K562 (cell line): Measurements from ENCODE around the gene GPR55. TPM values are rescaled to one million over a fixed set of nuclear protein-coding genes. Genes with fewer than 3 reads are reported as not detected.

Experiments used
- ATAC-seq: fragments of 200-7000 bp; cut with Tn5 transposase; 3 replicates; pipeline ENCODE4 v1.9.1; 2020; ENCODE audit warnings: moderate library complexity
- BruUV-seq: library from RNA; stranded (reverse); fragments of 400-500 nt; replicated peaks from 2 replicates; lab custom pipeline; 2021; lab: Mats Ljungman, UMichigan
- CTCF ChIA-PET: fragments of 300-600 bp; formaldehyde crosslinking; extraction: SDS; loops from one replicate; lab custom pipeline; 2021; ENCODE audit warnings: low intra/inter-chr PET ratio; lab: Yijun Ruan, JAX
- POLR2A ChIA-PET: fragments of 300-600, 350-650 bp; sonication (Branson Sonifier 250); formaldehyde crosslinking; extraction: SDS; loops from one replicate; lab custom pipeline; 2021; ENCODE audit warnings: antibody characterized with exemption, inconsistent platforms; lab: Yijun Ruan, JAX
- DNase-seq, 4 experiments: peaks; one replicate each; pipeline versions ENCODE4 v3.0.0 to v3.0.0-alpha.2; 2011 to 2018; ENCODE audit warnings: low spot score in 3 of 4, mixed read lengths in 3 of 4; ENCODE audit errors: extremely low read depth in 1 of 4
- FAIRE-seq: peaks from 2 replicates; lab custom pipeline; 2011; peaks lifted over from hg19 to GRCh38; lab: Jason Lieb, UNC
- H2AFZ ChIP-seq: 2 replicates; pipeline ENCODE4 v1.6.0; 2011; ENCODE audit warnings: low read depth, low read length, control low read depth, inconsistent platforms
- H3K27ac ChIP-seq: fragments of 200-600 bp; 3 replicates; pipeline ENCODE4 v1.8.0; 2011; ENCODE audit warnings: low read depth, mild to moderate bottlenecking, control low read depth, inconsistent platforms, low read length, moderate library complexity, mixed read lengths; ENCODE audit errors: extremely low read depth
- H3K27me3 ChIP-seq, 2 experiments: fragments of 300-600 bp in 1 of 2; 2 replicates in 1 of 2; 3 replicates in 1 of 2; pipeline versions ENCODE4 v1.6.0 to v1.8.0; 2011; ENCODE audit warnings: inconsistent platforms in 2 of 2, low read length in 2 of 2, mild to moderate bottlenecking in 1 of 2, mixed read lengths in 1 of 2, moderate library complexity in 1 of 2; ENCODE audit not compliant: control insufficient read depth in 2 of 2, insufficient read depth in 2 of 2
- H3K36me3 ChIP-seq: fragments of 300-600 bp; 3 replicates; pipeline ENCODE4 v1.8.0; 2011; ENCODE audit warnings: mild to moderate bottlenecking, low read length, inconsistent platforms; ENCODE audit not compliant: control insufficient read depth, insufficient read depth
- H3K4me1 ChIP-seq, 2 experiments: fragments of 200-600 bp in 1 of 2; replicated peaks in 1 of 2; 2 replicates in 1 of 2; 3 replicates in 1 of 2; pipeline versions ENCODE4 v1.5.1 to v1.8.0; 2011; ENCODE audit warnings: inconsistent platforms in 2 of 2, low read length in 2 of 2, mild to moderate bottlenecking in 1 of 2, mixed read lengths in 1 of 2, moderate library complexity in 1 of 2; ENCODE audit not compliant: control insufficient read depth in 2 of 2, insufficient read depth in 2 of 2
- H3K4me2 ChIP-seq: 2 replicates; pipeline ENCODE4 v1.6.1; 2011; ENCODE audit warnings: low read length, control low read depth, inconsistent platforms, mixed read lengths; ENCODE audit not compliant: insufficient read depth
- H3K4me3 ChIP-seq: fragments of 200-600 bp; sonication (generic), shearing (Covaris generic); 2 replicates; pipeline ENCODE4 v1.5.1; 2016; ENCODE audit warnings: control low read depth, inconsistent platforms
- H3K79me2 ChIP-seq: fragments of 200-600 bp; 3 replicates; pipeline ENCODE4 v1.8.0; 2011; ENCODE audit warnings: low read length, inconsistent platforms; ENCODE audit not compliant: control insufficient read depth, insufficient read depth
- H3K9ac ChIP-seq, 2 experiments: 2 replicates each; pipeline versions ENCODE4 v1.6.0 to v1.6.1; 2011; ENCODE audit warnings: low read depth in 2 of 2, low read length in 2 of 2, control low read depth in 1 of 2, inconsistent platforms in 1 of 2, mild to moderate bottlenecking in 1 of 2, mixed read lengths in 1 of 2; ENCODE audit not compliant: insufficient read depth in 1 of 2
- H3K9me1 ChIP-seq: one replicate; pipeline ENCODE4 v1.6.0; 2011; ENCODE audit warnings: inconsistent platforms, mild to moderate bottlenecking, low read length, moderate library complexity; ENCODE audit not compliant: control insufficient read depth, insufficient read depth
- H3K9me3 ChIP-seq: replicated peaks from 2 replicates; pipeline ENCODE4 v1.5.1; 2011; ENCODE audit warnings: low read depth, low read length, inconsistent platforms; ENCODE audit not compliant: control insufficient read depth, insufficient read depth
- H4K20me1 ChIP-seq: replicated peaks from 2 replicates; pipeline ENCODE4 v1.6.1; 2011; ENCODE audit warnings: low read length, inconsistent platforms, mixed read lengths; ENCODE audit not compliant: control insufficient read depth, insufficient read depth
- BCOR ChIP-seq: fragments of 450-650 bp; IDR thresholded peaks from 2 replicates; pipeline ENCODE4 v1.6.1; 2016
- ESRRB ChIP-seq: fragments of 250-450 bp; sonication (Bioruptor Pico); IDR thresholded peaks from 2 replicates; pipeline ENCODE4 v1.5.0; 2020; ENCODE audit warnings: mild to moderate bottlenecking, moderate library complexity, borderline replicate concordance
- FOXA1 ChIP-seq: fragments of 450-650 bp; IDR thresholded peaks from 2 replicates; pipeline ENCODE4 v1.6.1; 2016; ENCODE audit warnings: mild to moderate bottlenecking, borderline replicate concordance
- GTF2F1 ChIP-seq: IDR thresholded peaks from 2 replicates; pipeline ENCODE4 v1.6.1; 2011; ENCODE audit warnings: low read depth, low read length, improper control_type of control experiment
- HCFC1 ChIP-seq: IDR thresholded peaks from 2 replicates; pipeline ENCODE4 v1.6.1; 2012; ENCODE audit warnings: low read depth, low read length, improper control_type of control experiment
- PREB ChIP-seq: sonication (generic); formaldehyde crosslinking; IDR thresholded peaks from 2 replicates; pipeline ENCODE4 v1.8.1; 2023; ENCODE audit warnings: mild to moderate bottlenecking, missing genetic modification reagents
- SMAD4 ChIP-seq: fragments of 250-450 bp; sonication (Bioruptor Pico); conservative IDR thresholded peaks from 2 replicates; pipeline ENCODE4 v1.8.0; 2021; ENCODE audit warnings: inconsistent platforms, mild to moderate bottlenecking, moderate library complexity
- TRIM24 ChIP-seq, 2 experiments: fragments of 450-650 bp; IDR thresholded peaks; 2 replicates each; pipeline ENCODE4 v1.6.1; 2016
- ZKSCAN3 ChIP-seq: fragments of 250-450 bp; sonication (Bioruptor Pico); IDR thresholded peaks from 2 replicates; pipeline ENCODE4 v1.4.0; 2020
- ZNF740 ChIP-seq, 3 experiments: fragments of 200-800 bp in 1 of 3; sonication (Bioruptor generic) in 1 of 3; sonication (generic) in 1 of 3; formaldehyde crosslinking in 1 of 3; IDR thresholded peaks; 2 replicates each; pipeline versions ENCODE4 v1.6.1 to v1.8.0; 2016 to 2022; ENCODE audit warnings: mild to moderate bottlenecking in 2 of 3, missing compliant biosample characterization in 2 of 3, missing genetic modification characterization in 2 of 3, missing genetic modification reagents in 1 of 3
- WGBS: fragments of 100-300 bp; shearing (Covaris generic); methylation state at CpG from one replicate; pipeline ENCODE4 v1.1.6; 2016; ENCODE audit warnings: low coverage, mixed read lengths; ENCODE audit not compliant: insufficient coverage; ENCODE audit errors: missing lambda C conversion rate; 5-methylcytosine and 5-hydroxymethylcytosine counted together
- in situ Hi-C: fragments of 300-500 bp; cut with MboI; formaldehyde crosslinking; loops from 4 replicates; pipeline ENCODE4 v1.15.0; 2018; ENCODE audit warnings: inconsistent platforms, mixed read lengths
- intact Hi-C: fragments of 100-400 bp; cut with micrococcal nuclease; formaldehyde crosslinking; loops from 2 replicates; pipeline ENCODE4 v1.14.2; 2022
- polyA plus RNA-seq, 8 experiments: library from polyadenylated mRNA; depleted of rRNA in 4 of 8; stranded (reverse) in 5 of 8; unstranded in 3 of 8; fragments of >200 nt; fragmentation: Nextera tagmentation in 2 of 8; fragmentation: Illumina TruSeq in 1 of 8; extraction: Ambion mirVana in 2 of 8; extraction: Trizol in 1 of 8; gene quantifications; 2 replicates each; pipeline versions ENCODE4 v1.2.1 to v1.2.3, GENCODE V29; 2011 to 2014; ENCODE audit warnings: inconsistent platforms in 1 of 8, missing spikeins in 1 of 8
- total RNA-seq, 7 experiments: library from RNA; depleted of rRNA in 6 of 7; stranded (reverse); fragments of >200 nt in 6 of 7; fragmentation: Illumina TruSeq in 2 of 7; extraction: Trizol in 2 of 7; gene quantifications; 2 replicates each; pipeline versions ENCODE4 v1.2.1 to v1.2.3, GENCODE V29; 2011 to 2021; ENCODE audit warnings: low replicate concordance in 1 of 7

Gene GPR55
- total and polyA plus RNA-seq, 9 of the 15 experiments (the other 6 are each of a cell fraction or from before 2014, with no cell fraction given), result 0.11 to 0.49 (median 0.27) TPM

GRCh38 chr2:230921806-230922595 is 3.0 kb downstream of the GPR55 start (continued):
- TF ChIP-seq ZNF740 (CRISPR knock-in tag; IDR thresholded peaks at IDR 0.05), result no peak
- no peak for TF ChIP-seq ZNF740 (tag; IDR thresholded peaks at IDR 0.05)
- no peak for TF ChIP-seq ZKSCAN3
- TF ChIP-seq ESRRB (CRISPR knock-in tag), result no peak
- no peak for TF ChIP-seq HCFC1
- TF ChIP-seq BCOR, result no peak
- no peak for TF ChIP-seq GTF2F1

- FAIRE-seq (no peak), DNase-seq (no peak), ATAC-seq (no peak)
- Histone ChIP-seq H3K4me2 (no peak overlapping the region), H3K27me3 (peaks cover 0 to 16% of the 10 kb centered on the region in 2 experiments; a peak in 3 of 5 replicates), H3K27ac (no peak overlapping the region), H3K4me3 (no peak overlapping the region), H3K9ac (no peak overlapping the region), H2AFZ (no peak overlapping the region), H3K9me3 (no peaks in the 10 kb centered on the region), H4K20me1 (no peaks in the 10 kb centered on the region), H3K36me3 (no peaks in the 10 kb centered on the region), H3K9me1 (no peaks in the 10 kb centered on the region), H3K4me1 (peaks cover 0 to 5% of the 10 kb centered on the region in 2 experiments; a peak in 2 of 5 replicates), H3K79me2 (no peaks in the 10 kb centered on the region)
- ChIA-PET POLR2A (no interaction called here), CTCF (no interaction called here)
- TF ChIP-seq FOXA1 (no peak), SMAD4 (no peak), PREB (no peak), TRIM24 (IDR thresholded peaks at IDR 0.05) (no peak)
- in situ Hi-C loops, result no loop called here
- intact Hi-C loops, result loop anchor here (5.0 kb wide), 1 partner anchor 67 kb away; no protein-coding TSS in a partner anchor
- no TSS peak for BruUV-seq
- 33% methylated on average over 2 of the region's 2 CpGs for whole genome bisulfite sequencing
These were observed 4.9 kb downstream of the GPR55 start for GRCh38 chr2:230920167-230920566.
